GM19463 (cell line): Measurements from ENCODE around the gene DIP2A.

Experiments used
- ATAC-seq: cut with Tn5 transposase; IDR thresholded peaks from one replicate; pipeline ENCODE4 v1.9.1; 2021; ENCODE audit warnings: mild to moderate bottlenecking, moderate library complexity; ENCODE audit not compliant: unreplicated experiment

DIP2A gene

DNA sequence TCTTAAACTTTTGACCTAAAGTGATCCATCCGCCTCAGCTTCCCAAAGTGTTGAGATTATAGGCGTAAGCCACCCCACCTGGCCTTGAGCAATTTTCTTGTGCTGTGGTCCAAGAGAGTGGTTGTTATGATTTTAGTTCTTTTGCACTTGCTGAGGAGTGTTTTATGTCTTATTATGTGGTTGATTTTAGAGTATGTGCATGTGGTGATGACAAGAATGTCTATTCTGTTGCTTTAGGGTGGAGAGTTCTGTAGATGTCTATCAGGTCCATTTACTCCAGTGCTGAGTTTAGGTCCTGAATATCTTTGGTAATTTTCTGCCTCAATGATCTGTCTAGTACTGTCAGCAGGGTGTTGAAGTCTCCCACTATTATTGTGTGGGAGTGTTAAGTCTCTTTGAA lies 157.4 kb downstream of the DIP2A start:
- no peak for ATAC-seq

DNA sequence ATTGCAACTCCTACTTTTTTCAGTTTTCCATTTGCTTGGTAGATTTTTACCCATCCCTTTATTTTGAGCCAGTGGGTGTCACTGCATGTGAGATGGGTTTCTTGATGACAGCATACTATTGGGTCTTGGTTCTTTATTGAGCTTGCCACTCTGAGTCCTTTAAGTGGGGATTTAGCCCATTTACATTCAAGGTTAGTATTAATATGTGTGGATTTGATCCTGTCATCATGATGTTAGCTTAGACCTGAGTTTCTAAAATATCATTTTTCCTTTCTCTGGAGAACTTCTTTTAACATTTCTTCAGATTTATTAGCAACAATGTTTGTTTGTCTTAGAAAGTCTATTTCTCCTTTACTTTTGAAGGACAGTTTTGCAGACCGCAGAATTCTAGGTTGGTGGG lies 158.0 kb downstream of the DIP2A start:
- no peak for ATAC-seq

DNA sequence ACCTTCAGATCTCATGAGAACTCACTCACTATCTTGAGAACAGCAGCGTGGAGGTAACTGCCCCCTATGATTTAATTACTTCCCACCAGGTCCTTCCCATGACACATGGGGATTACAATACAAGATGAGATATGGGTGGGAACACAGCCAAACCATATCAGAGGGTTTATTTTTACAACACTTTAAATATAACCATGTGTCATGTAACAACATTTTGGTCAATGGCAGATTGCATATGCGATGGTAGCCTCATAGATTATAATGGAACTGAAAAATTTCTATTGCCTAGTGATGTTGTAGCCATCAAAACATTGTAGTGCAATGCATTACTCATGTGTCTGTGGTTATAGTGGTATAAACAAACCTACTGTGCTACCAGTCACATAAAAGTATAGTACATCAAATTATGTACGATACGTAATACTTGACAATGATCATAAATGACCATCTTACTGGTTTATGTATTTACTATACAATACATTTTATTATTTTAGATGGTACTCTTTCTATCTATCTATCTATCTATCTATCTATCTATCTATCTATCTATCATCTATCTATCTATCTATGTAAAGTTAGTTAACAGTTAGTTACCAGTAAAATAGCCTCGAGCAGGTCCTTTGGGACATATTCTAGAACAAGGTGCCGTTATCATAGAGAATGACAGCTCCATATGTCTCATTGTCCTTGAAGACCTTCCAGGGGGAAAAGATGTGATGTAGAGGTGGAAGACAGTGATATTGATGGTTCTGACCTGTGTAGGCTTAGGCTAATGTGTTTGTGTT lies 158.8 kb downstream of the DIP2A start:
- ATAC-seq: no peak

DNA sequence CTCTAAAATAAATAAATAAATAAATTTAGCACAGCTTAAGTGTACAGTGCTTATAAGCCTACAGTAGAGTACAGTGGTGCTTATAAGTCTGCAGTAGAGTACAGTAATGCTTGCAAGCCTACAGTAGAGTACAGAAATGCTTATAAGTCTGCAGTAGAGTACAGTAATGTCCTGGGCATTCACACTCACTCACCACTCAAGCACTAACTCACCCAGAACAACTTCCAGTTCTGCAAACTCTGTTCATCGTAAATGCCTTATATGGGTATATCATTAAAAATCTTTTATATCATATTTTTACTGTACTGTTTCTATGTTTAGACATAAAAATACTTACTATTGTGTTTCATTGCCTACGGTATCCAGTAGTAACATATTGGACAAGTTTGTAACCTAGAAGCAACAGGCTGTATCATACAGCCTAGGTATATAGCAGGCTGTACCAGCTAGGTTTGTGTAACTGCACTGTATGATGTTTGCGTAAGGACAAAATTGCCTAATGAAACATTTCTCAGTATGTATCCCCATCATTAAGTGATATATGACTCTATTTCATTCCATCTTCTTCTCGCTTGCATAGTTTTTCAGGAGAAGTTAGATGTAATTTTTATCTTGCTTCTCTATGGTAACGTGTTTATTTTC lies 160.2 kb downstream of the DIP2A start:
- no peak for ATAC-seq
